Activated naive CD8-positive, alpha-beta T cell (primary cell): ENCODE data around the gene INSYN1.
"Not testable (repeated sequence)": the region's sequence is repeated elsewhere in the genome, so short reads cannot be mapped to it uniquely, and the experiment has no call there.

Source experiments
- H3K27ac Mint-ChIP-seq: one replicate; pipeline ENCODE4 v1.8.0; 2021; ENCODE audit warnings: mixed read lengths
- H3K27me3 Mint-ChIP-seq: one replicate; pipeline ENCODE4 v1.8.0; 2021; ENCODE audit warnings: mixed read lengths
- H3K36me3 Mint-ChIP-seq: one replicate; pipeline ENCODE4 v1.8.0; 2021; ENCODE audit warnings: mixed read lengths
- H3K4me1 Mint-ChIP-seq: one replicate; pipeline ENCODE4 v1.8.0; 2021; ENCODE audit warnings: low read depth, mixed read lengths
- H3K4me3 Mint-ChIP-seq: one replicate; pipeline ENCODE4 v1.8.0; 2021; ENCODE audit warnings: mild to moderate bottlenecking, mixed read lengths
- H3K9me3 Mint-ChIP-seq: one replicate; pipeline ENCODE4 v1.8.0; 2021; ENCODE audit warnings: low read depth, mixed read lengths

The INSYN1 gene

DNA sequence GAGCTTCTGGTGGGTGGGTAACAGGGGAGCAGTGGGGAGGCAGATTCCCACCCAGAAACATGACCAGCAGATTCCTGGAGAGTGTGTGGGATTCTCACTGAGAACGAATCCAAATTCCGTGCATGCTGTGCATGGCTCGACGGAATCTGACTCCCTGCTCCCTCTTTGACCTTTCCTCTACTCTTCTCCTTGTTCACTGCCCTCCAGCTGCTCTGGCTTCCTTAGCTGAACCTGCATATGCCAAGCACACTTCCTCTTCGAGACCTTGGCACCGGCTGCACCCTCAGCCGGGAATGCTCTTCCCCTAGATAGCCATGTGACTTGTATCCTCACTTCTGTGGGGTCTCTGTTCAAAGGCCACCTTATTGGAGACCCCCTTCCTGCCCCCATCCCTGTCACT is 6.3 kb downstream of the INSYN1 start:
- Mint-ChIP-seq H3K27me3 (peaks cover 12% of the 10 kb centered on the region), H3K27ac (no peak overlapping the region), H3K4me1 (peaks cover 2% of the 10 kb centered on the region), H3K4me3 (no peak overlapping the region), H3K9me3 (no peaks in the 10 kb centered on the region), H3K36me3 (no peaks in the 10 kb centered on the region)

DNA sequence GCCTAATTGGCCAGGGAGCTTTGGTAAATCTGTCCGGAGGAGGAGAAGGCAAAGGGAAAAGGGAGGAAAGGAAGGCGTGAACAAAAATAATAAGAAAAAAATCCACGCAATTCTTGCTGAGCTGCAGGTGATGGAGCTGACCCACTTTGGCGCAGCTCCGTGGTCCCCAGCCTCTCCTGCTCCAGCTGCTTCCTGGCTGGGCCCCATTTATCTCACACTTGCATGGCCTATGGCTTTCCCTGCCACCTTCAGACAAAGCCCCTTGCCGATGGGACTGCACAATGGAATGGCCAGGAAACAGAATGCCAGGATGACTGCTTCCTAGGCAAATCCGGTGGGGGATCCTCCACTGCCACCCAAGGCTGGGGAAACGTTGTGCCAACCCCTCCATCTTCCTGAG is 6.9 kb downstream of the INSYN1 start:
- Mint-ChIP-seq H3K27me3 (peaks cover 12% of the 10 kb centered on the region), H3K27ac (no peak overlapping the region), H3K4me3 (no peak overlapping the region), H3K4me1 (no peaks in the 10 kb centered on the region), H3K9me3 (no peaks in the 10 kb centered on the region), H3K36me3 (no peaks in the 10 kb centered on the region)

DNA sequence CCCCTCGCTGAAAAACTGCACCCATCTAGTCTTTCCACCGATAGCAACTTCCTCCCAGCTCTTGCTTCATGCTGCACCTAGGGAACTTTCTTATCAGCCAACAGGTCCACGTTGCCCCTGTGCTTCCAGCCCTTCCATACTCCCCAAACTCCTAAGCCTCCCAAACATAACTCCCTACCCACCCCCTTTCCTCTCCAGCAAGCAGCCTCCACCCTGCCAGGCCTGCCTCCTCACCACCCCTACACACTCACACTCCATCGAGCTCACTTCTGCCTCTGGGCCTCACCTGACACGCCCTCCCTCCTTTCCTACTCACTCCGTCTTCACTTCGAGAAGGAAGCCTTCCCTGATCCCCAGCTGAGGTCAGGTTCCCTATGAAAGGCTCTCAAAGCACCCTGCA is 8.1 kb downstream of the INSYN1 start:
- Mint-ChIP-seq H3K4me3 (no peak overlapping the region), H3K27me3 (peaks cover 10% of the 10 kb centered on the region), H3K9me3 (no peaks in the 10 kb centered on the region), H3K27ac (no peak overlapping the region), H3K4me1 (no peaks in the 10 kb centered on the region), H3K36me3 (no peaks in the 10 kb centered on the region)

GRCh38 chr15:73744293-73744692 is 8.9 kb downstream of the INSYN1 start:
- H3K4me3 Mint-ChIP-seq: no peak overlapping the region
- no peaks in the 10 kb centered on the region for H3K36me3 Mint-ChIP-seq
- peaks cover 7% of the 10 kb centered on the region for H3K27me3 Mint-ChIP-seq
- H3K27ac Mint-ChIP-seq: no peak overlapping the region
- no peaks in the 10 kb centered on the region for H3K4me1 Mint-ChIP-seq
- no peaks in the 10 kb centered on the region for H3K9me3 Mint-ChIP-seq

GRCh38 chr15:73741321-73741836 is 11.8 kb downstream of the INSYN1 start:
- H3K9me3 Mint-ChIP-seq: no peaks in the 10 kb centered on the region
- peaks cover 8% of the 10 kb centered on the region for H3K27me3 Mint-ChIP-seq
- H3K4me3 Mint-ChIP-seq: no peak overlapping the region
- H3K27ac Mint-ChIP-seq: no peak overlapping the region
- no peaks in the 10 kb centered on the region for H3K4me1 Mint-ChIP-seq
- no peaks in the 10 kb centered on the region for H3K36me3 Mint-ChIP-seq

DNA sequence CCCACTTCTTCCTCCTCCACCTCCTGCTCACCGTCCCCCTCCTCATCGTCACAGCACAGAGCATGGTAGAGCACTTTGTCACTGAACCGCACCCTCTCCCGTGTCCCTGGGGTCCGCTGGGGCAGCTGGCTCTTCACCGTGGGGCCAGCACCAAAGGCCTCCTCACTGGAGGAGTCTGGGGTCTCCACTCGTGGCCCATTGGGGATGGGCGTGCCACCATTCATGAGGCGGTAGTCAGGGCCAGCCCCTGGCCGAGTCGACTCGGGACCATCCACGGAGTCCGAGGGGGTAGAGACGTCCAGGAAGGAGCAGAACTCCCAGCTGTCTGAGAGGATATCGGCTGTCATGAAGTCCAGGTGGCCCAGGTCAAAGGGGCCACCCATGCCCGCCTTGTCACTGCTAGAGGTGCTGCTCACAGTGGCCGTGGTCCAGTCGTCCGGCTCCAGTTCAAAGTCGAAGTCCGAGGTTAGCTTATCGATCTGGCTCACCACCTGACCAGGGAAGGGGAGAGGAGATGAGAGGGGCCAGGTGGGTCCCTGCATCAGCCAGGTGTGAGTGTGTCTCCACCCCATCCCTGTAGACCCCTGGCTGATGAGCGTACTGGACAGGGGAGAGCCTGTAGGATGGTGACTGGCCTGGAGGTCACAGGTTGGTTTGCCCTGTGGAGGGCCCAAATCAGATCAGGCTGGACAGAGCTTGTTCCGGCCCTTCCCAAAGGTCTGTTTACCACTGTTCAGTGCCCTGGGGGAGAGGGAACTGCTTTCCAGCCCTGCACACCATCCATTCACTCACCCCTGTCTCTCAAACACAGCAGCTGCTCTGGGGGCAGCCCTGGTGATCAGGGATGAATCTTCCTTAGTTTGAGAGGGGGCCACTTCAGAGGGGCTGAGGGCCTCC is 12.8 kb downstream of the INSYN1 start:
- Mint-ChIP-seq H3K27ac (no peak overlapping the region), H3K4me3 (no peak overlapping the region), H3K4me1 (no peaks in the 10 kb centered on the region), H3K27me3 (peaks cover 6% of the 10 kb centered on the region), H3K9me3 (no peaks in the 10 kb centered on the region), H3K36me3 (no peaks in the 10 kb centered on the region)

DNA sequence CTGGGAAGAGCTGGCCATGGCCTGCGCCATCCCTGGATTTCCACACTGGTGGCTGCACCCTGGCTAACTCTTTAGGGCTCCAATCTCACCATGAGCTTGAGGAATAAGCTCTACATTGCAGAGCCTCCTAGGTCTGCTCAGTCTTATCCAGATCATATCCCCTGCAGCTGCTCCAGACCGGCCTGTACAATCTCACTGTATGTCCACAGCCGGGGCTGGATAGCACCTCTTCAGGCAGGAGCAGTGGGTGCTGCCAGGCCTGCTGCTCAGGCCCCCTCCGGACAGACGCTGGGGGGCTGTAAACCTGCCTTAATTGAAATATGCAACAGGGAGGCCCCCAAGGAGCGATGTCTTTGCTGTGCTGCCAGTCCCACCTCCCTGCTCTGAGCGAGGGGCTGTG is 15.6 kb downstream of the INSYN1 start:
- Mint-ChIP-seq H3K9me3 (no peaks in the 10 kb centered on the region), H3K27me3 (peaks cover 3% of the 10 kb centered on the region), H3K4me3 (no peak overlapping the region), H3K36me3 (no peaks in the 10 kb centered on the region), H3K4me1 (no peaks in the 10 kb centered on the region), H3K27ac (no peak overlapping the region)

- no peak overlapping the region for H3K27ac Mint-ChIP-seq
- H3K9me3 Mint-ChIP-seq: no peaks in the 10 kb centered on the region
- no peaks in the 10 kb centered on the region for H3K27me3 Mint-ChIP-seq
- H3K4me3 Mint-ChIP-seq: no peak overlapping the region
- H3K36me3 Mint-ChIP-seq: no peaks in the 10 kb centered on the region
- H3K4me1 Mint-ChIP-seq: no peaks in the 10 kb centered on the region
These were observed 20.2 kb downstream of the INSYN1 start for GRCh38 chr15:73732930-73733329.

- not testable (repeated sequence) for H3K4me1 Mint-ChIP-seq, H3K27me3 Mint-ChIP-seq, H3K4me3 Mint-ChIP-seq, H3K9me3 Mint-ChIP-seq, H3K36me3 Mint-ChIP-seq, H3K27ac Mint-ChIP-seq
These were observed 21.1 kb downstream of the INSYN1 start for GRCh38 chr15:73732051-73732450.

- Mint-ChIP-seq H3K27ac (no peak overlapping the region), H3K4me1 (no peaks in the 10 kb centered on the region), H3K27me3 (no peaks in the 10 kb centered on the region), H3K9me3 (no peaks in the 10 kb centered on the region), H3K4me3 (no peak overlapping the region), H3K36me3 (no peaks in the 10 kb centered on the region)
These were observed 25.7 kb downstream of the INSYN1 start for GRCh38 chr15:73727330-73727976.

DNA sequence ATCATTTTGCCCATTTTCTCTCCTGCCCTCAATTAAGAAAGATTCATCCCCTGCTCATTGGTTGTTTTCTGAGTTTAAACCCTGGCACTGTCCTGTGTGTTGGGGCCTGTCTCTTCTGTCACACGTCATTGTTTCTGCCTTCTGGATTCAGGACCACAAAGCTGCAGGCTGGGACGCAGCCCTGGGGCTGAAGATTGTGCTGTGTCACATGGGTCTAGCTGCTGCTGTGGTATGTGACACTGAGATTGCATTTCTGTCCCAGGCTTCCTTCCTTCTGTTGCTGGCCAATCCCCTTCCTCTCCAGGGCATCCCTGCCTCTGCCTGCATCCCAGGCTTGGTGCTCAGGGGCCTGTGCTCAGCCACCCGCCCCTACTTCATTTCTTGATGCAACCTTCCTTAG is 28.9 kb downstream of the INSYN1 start:
- no peaks in the 10 kb centered on the region for H3K36me3 Mint-ChIP-seq
- H3K4me3 Mint-ChIP-seq: no peak overlapping the region
- no peaks in the 10 kb centered on the region for H3K9me3 Mint-ChIP-seq
- peaks cover 6% of the 10 kb centered on the region for H3K27me3 Mint-ChIP-seq
- no peak overlapping the region for H3K27ac Mint-ChIP-seq
- H3K4me1 Mint-ChIP-seq: no peaks in the 10 kb centered on the region

DNA sequence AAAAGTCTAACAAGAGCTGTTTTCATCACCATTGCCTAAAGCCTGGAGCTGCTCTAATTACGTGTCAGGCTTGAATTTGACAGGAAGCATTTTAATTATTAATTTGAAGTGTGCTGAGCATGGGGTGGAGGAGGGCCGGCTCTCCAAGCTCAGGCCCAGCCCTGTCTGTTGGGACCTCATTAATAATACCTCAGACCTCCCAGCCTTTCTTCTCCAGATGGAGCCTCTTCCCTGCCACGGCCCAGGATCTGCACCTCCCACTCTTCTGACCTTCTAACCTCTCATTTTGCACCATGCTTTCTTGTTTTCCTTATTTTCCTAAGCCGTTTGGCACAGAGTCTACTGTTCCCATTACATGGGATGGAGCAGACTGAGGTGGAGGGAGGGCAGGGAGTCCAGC is 30.0 kb downstream of the INSYN1 start:
- H3K27ac Mint-ChIP-seq: no peak overlapping the region
- no peaks in the 10 kb centered on the region for H3K36me3 Mint-ChIP-seq
- peaks cover 9% of the 10 kb centered on the region for H3K27me3 Mint-ChIP-seq
- no peaks in the 10 kb centered on the region for H3K9me3 Mint-ChIP-seq
- H3K4me1 Mint-ChIP-seq: no peaks in the 10 kb centered on the region
- no peak overlapping the region for H3K4me3 Mint-ChIP-seq

DNA sequence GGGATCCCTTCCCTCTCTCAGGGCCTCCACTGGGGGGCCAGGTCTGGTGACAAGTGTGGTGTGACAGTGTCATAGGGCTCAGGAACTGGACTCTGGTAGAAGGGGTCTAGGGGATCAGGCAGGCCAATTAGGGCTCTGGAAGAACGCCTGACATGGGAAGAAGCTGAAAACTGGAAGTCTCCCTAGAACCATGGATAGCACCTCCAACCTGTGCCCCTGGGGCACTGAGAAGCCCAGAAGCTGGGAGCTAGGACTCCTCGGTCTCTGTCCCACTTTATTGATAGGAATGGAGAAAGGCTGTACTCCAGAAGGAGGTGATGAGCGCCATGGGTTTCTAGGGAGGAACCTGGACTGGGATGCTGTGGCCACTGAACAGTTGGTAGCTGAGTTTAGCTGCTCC is 30.7 kb downstream of the INSYN1 start:
- Mint-ChIP-seq H3K27me3 (peaks cover 9% of the 10 kb centered on the region), H3K27ac (no peak overlapping the region), H3K36me3 (no peaks in the 10 kb centered on the region), H3K4me3 (no peak overlapping the region), H3K9me3 (no peaks in the 10 kb centered on the region), H3K4me1 (no peaks in the 10 kb centered on the region)

DNA sequence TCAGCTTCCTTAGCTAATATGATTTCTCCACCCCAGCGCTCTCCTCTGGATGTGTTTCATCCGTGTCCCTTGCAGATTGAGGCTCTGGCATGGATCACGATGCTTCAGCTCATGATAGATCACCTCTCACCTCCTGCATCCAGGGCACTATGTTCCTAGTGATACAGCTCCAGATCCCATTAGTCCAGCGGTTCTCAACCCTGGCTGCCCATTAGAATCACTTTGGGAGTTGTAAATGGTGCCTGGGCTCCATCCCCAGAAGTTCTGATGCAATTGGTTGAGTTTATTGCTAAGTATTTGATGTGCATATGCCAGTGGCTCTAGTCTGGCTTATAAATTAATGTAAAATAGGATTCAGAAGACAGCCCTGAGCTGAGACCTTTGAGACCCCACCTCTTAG is 34.5 kb downstream of the INSYN1 start:
- H3K27me3 Mint-ChIP-seq: peaks cover 11% of the 10 kb centered on the region
- H3K4me1 Mint-ChIP-seq: no peaks in the 10 kb centered on the region
- no peak overlapping the region for H3K27ac Mint-ChIP-seq
- H3K9me3 Mint-ChIP-seq: no peaks in the 10 kb centered on the region
- H3K4me3 Mint-ChIP-seq: no peak overlapping the region
- H3K36me3 Mint-ChIP-seq: no peaks in the 10 kb centered on the region

GRCh38 chr15:73717802-73718201 is 35.3 kb downstream of the INSYN1 start:
- Mint-ChIP-seq H3K27ac (no peak overlapping the region), H3K36me3 (no peaks in the 10 kb centered on the region), H3K4me1 (no peaks in the 10 kb centered on the region), H3K27me3 (peaks cover 11% of the 10 kb centered on the region), H3K9me3 (no peaks in the 10 kb centered on the region), H3K4me3 (no peak overlapping the region)
